ENCODE data around the gene OR13J1. TPM values are rescaled to one million over a fixed set of nuclear protein-coding genes. Genes with fewer than 3 reads are reported as not detected.

The OR13J1 gene
- total and polyA plus RNA-seq, 9 donors, result not detected

GRCh38 chr9:35905051-35905781 is 35.0 kb upstream of the OR13J1 start:
- Histone ChIP-seq H3K27ac (peak overlapping the region; percentile 72 to 85), H3K4me1 (ENCODE audit: insufficient read depth) (peaks cover 39% of the 10 kb centered on the region), H3K27me3 (no peaks in the 10 kb centered on the region), H3K9me3 (no peaks in the 10 kb centered on the region), H3K4me3 (no peak overlapping the region), H3K36me3 (no peaks in the 10 kb centered on the region)
- intact Hi-C loops (cut with DNase I), result loop anchor here in 2 of 4 donors (5.0 kb wide), 2 partner anchors 37 to 42 kb away; no protein-coding TSS in a partner anchor
- DNase-seq, result peak in 1 of 5 donors; percentile 35
- TF ChIP-seq EP300 (IDR thresholded peaks at IDR 0.05) (no peak), CTCF (IDR thresholded peaks at IDR 0.05) (no peak), POLR2A (IDR thresholded peaks at IDR 0.05) (no peak)
- WGBS, 3 donors, result 61 to 68% (median 68%) methylated on average over 8 of the region's 8 CpGs

GRCh38 chr9:35904338-35904737 is 34.1 kb upstream of the OR13J1 start:
- 69 to 73% (median 72%) methylated on average over 8 of the region's 8 CpGs for WGBS, 3 donors
- H3K27ac ChIP-seq, result no peak overlapping the region
- H3K9me3 ChIP-seq, result no peaks in the 10 kb centered on the region
- no peaks in the 10 kb centered on the region for H3K27me3 ChIP-seq
- TF ChIP-seq CTCF (IDR thresholded peaks at IDR 0.05) (no peak), POLR2A (IDR thresholded peaks at IDR 0.05) (no peak), EP300 (IDR thresholded peaks at IDR 0.05) (no peak)
- peaks cover 34% of the 10 kb centered on the region for H3K4me1 ChIP-seq (ENCODE audit: insufficient read depth)
- H3K36me3 ChIP-seq, result no peaks in the 10 kb centered on the region
- intact Hi-C loops (cut with DNase I), result loop anchor here in 1 of 4 donors (5.0 kb wide), 1 partner anchor 43 kb away; no protein-coding TSS in a partner anchor
- DNase-seq, result no peak
- H3K4me3 ChIP-seq, result no peak overlapping the region

GRCh38 chr9:35903049-35903448 is 32.8 kb upstream of the OR13J1 start:
- no peak overlapping the region for H3K27ac ChIP-seq
- no peak for DNase-seq
- 28 to 35% (median 31%) methylated on average over 3 of the region's 3 CpGs for WGBS, 3 donors
- intact Hi-C loops (cut with DNase I), result loop anchor here in 1 of 4 donors (5.0 kb wide), 1 partner anchor 44 kb away; no protein-coding TSS in a partner anchor
- H3K9me3 ChIP-seq, result no peaks in the 10 kb centered on the region
- no peaks in the 10 kb centered on the region for H3K27me3 ChIP-seq
- H3K36me3 ChIP-seq, result no peaks in the 10 kb centered on the region
- no peak overlapping the region for H3K4me3 ChIP-seq
- no peak for TF ChIP-seq POLR2A (IDR thresholded peaks at IDR 0.05)
- TF ChIP-seq CTCF (IDR thresholded peaks at IDR 0.05), result peak; percentile 15 to 79 (median 79)
- peaks cover 25% of the 10 kb centered on the region for H3K4me1 ChIP-seq (ENCODE audit: insufficient read depth)

GRCh38 chr9:35899021-35899420 is 28.8 kb upstream of the OR13J1 start:
- H3K36me3 ChIP-seq, result no peaks in the 10 kb centered on the region

More at GRCh38 chr9:35899021-35899420, 28.8 kb upstream of the OR13J1 start:
- Histone ChIP-seq H3K4me1 (ENCODE audit: insufficient read depth) (no peaks in the 10 kb centered on the region), H3K27ac (no peak overlapping the region), H3K9me3 (no peaks in the 10 kb centered on the region), H3K27me3 (no peaks in the 10 kb centered on the region), H3K4me3 (no peak overlapping the region)
- TF ChIP-seq CTCF (IDR thresholded peaks at IDR 0.05), result no peak
- no peak for TF ChIP-seq POLR2A (IDR thresholded peaks at IDR 0.05)
- no peak for TF ChIP-seq EP300 (IDR thresholded peaks at IDR 0.05)
- no peak for DNase-seq
- intact Hi-C loops (cut with DNase I), result no loop called here
- WGBS, 3 donors, result 87 to 89% (median 88%) methylated on average over 2 of the region's 2 CpGs

Measured in ovary (tissue), 9 donors.